ELR (cell line): Measurements from ENCODE around the gene OSER1.
"Not testable (repeated sequence)": the region's sequence is repeated elsewhere in the genome, so short reads cannot be mapped to it uniquely, and the experiment has no call there.

Experiments used
- DNase-seq: peaks from one replicate; pipeline ENCODE4 v3.0.0-alpha.2; 2015; ENCODE audit warnings: low read depth

Gene OSER1

GRCh38 chr20:44200983-44201382 is 9.6 kb downstream of the OSER1 start:
- no peak for DNase-seq

GRCh38 chr20:44200371-44200770 is 10.2 kb downstream of the OSER1 start:
- no peak for DNase-seq

DNA sequence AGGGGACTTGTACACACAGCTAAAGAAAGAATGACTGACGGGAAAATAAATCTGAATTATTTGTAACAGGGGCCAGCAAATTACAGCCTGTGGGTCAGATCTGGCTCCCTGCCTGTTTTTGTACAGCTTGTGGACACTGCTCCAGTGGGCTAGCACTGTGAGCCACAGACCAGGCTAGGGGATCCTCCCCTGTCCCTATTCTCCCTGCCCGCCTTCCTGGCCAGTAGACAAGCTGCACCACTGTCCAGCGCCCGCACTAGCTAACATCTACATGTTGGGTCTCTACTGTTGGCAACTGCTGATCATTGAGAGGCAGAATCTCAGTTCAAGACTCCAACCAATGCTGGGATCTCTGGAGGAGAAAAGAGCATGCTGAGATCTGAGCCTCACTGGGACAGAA is 10.7 kb downstream of the OSER1 start:
- DNase-seq = no peak

- DNase-seq = peak; percentile 34
Measured at GRCh38 chr20:44198872-44199271, 11.7 kb downstream of the OSER1 start.

- peak; percentile 61 for DNase-seq
Measured at GRCh38 chr20:44196271-44196670, 14.3 kb downstream of the OSER1 start.

GRCh38 chr20:44195605-44196004 is 15.0 kb downstream of the OSER1 start:
- DNase-seq = no peak

GRCh38 chr20:44193801-44194200 is 16.8 kb downstream of the OSER1 start:
- DNase-seq = no peak

DNA sequence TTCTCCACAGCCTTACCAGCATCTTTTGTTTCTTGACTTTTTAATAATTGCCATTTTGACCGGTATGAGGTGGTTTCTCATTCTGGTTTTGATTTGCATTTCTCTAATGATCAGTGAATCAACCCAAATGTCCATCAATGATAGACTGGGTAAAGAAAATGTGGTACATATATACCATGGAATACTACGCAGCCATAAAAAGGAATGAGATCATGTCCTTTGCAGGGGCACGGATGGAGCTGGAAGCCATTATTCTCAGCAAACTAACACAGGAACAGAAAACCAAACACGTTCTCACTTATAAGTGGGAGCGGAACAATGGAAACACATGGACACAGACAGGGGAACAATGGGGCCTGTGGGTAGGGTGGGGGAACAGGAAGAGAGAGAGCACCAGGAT is 18.9 kb downstream of the OSER1 start:
- not testable (repeated sequence) for DNase-seq

DNA sequence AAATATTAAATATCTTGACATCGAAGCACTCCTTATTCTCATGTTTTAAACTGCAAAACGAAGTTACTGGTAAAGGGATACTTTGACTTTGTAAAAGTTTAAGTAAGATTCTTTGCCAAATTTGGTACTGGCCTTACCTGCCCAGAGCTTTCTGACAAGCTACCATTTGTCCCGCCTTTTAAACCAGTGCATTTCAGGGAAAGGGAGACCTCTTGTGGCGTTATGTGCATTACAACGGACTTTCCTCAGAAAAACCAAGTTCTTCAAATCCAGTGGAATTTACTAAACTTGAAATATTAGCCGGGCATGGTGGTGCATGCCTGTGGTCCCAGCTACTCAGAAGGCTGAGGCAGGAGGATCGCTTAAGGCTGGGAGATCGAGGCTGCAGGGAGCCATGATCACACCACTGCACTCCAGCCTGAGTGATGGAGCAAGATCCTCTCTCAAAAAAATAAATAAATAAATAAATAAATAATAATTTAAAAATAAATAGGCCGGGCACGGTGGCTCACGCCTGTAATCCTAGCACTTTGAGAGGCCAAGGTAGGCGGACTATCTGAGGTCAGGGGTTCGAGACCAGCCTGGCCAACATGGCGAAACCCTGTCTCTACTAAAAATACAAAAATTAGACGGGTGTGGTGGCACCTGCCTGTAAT is 20.2 kb downstream of the OSER1 start:
- peak; percentile 88 for DNase-seq

DNA sequence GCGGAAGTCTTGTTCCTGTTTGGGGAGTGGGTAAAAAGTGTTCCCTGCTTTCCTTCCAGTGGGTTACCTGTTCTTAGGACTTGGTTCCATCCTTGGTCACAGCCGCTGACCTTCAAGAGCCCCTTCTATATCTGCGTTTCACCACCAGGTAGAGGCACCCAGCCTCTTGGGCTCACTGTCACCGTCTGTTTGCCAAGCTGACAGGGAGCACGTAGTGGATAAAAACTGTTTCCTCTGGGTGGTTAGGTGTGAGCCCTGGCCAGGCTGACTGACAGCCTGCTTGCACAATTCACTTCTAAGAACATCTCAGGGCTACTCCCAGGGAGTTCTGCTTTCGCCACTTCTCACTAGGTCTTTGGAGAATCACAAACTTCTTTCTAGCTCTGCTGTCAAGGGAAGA is 21.8 kb downstream of the OSER1 start:
- DNase-seq = no peak

DNA sequence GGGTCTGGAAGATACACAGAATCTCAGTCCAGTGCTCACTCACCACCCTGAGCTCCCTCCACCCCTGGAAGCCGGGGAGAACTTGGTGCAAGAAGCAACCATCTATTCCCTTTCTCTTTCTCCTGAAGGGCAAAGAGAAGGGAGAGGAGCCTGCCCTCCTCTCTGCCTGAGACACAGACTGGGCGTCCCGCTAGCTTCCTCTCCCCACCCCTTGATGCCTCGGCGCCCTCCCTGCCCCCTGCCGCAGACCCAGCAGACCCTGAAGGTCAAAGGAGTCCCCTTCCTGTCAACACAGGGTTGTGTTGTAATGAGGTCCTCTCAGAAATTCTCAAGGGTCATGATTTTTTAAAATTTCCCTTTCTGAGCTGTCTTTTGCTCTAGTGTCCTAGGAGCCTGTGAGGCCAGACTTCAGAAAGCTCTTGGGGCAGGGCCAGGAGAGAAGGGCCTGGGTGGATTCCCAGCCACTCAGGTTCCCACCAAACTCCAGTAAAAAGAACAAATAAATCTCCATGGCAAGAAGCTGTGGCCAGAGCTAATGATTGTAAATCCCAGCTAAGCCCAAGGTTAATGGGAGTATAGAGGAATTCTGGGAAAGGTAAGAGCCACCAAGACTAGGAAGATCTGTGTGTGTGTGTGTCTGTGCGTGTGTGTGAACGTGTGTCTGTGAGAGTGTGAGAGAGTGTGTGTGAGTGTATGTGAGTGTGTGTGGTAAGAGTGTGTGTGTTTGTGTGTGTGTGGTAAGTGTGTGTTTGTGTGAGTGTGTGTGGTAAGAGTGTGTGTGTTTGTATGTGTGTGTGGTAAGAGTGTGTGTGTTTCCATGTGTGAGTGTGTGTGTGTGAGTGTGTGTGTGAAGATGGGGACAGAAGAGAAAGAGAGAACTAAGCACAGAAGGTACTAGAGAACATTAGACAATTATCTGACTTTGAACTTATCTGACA is 22.5 kb downstream of the OSER1 start:
- DNase-seq = peak; percentile 70

- peak; percentile 98 for DNase-seq
Measured at GRCh38 chr20:44187054-44187771, 23.4 kb downstream of the OSER1 start, which contains the start of gene JPH2. Gene JPH2 (minus strand): TSS chr20:44187188. CDS start chr20:44186705, 483 bp downstream.

DNA sequence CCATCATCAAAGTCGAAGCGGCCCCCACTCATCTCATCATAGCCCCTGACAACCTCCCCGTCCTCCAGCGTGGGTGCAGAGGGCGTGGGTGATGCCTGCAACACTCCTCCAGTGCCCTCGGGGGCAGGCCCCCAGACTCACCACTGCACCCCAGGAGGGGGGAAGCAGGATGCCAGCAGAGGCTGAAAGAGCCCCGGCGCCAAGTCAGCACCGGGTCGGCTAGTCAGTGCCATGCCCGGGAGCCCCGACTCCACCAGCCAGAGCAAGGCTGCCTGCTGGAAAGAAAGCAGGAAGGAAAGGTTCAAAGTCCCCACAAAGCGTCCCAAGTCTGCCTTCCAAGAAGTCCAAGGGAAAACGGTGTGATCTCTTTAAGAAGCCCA is 23.9 kb downstream of the OSER1 start:
- DNase-seq = peak; percentile 48

DNA sequence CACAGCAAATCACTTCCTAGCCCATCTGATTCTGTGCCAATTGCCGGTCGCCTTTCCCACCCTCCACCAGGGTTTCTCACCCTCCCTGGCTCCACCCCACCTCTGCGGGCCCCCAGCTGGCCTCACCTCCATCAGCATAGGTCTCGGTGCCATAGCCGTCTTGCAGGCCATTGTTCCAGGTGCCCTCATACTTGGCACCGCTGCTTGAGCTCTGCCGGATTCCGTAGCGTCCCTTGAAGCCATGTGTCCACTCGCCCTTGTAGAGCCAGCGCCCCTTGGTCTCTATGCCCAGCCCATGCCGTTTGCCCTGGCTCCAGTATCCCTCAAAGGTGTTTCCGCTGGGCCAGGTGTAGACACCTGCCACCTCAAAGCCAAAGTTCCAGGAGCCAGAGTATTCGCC is 24.4 kb downstream of the OSER1 start:
- DNase-seq = no peak

- DNase-seq = no peak
Measured at GRCh38 chr20:44185574-44185973, 25.0 kb downstream of the OSER1 start.

GRCh38 chr20:44183282-44183681 is 27.3 kb downstream of the OSER1 start:
- no peak for DNase-seq

DNA sequence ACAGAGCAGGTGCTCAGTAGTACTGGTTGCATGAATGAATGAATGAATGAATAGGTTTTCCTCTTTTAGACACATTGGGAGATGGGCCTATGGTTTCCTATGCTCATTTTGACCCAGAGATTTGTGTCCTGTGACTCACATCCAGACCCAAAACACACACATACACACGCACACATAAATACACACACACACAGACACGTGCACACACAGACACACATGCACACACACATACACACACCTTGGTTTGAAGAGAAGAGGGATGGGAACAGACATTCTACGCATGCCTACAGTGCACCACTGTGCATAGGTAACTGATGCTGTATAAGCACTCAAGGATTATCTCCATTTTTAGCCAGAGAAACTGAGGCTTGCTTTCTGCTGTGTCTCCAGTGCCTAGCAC is 27.7 kb downstream of the OSER1 start:
- DNase-seq = no peak

DNA sequence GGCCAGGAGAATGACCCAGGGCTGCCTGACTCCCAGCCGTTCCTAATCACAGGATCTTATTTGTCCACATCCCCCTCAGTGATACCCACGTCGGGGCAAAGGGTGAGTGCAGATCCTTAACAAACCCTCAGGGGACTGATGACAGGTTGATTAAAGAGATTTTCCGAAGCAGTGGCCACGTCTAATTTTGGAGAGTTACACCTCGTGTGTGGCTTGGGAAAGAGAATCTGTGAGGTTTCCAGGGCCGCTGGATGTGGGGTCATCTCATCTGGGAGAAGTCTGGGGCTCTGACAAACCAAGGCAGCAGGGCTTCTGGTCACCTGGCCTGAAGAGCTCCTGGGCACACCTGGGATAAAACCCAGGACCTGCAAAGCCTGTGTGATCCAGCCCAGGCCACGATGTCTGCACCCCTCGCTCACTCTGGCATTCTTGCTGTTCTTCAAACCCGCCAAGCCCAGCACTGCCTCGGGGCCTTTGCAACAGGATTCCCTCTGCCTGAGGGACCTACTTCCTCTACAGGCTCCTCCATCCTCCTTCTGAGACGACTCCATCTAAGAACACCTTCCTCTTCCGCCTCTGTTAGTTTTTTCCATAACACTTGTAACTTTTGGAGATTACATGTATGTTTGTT is 28.3 kb downstream of the OSER1 start:
- DNase-seq = no peak

DNA sequence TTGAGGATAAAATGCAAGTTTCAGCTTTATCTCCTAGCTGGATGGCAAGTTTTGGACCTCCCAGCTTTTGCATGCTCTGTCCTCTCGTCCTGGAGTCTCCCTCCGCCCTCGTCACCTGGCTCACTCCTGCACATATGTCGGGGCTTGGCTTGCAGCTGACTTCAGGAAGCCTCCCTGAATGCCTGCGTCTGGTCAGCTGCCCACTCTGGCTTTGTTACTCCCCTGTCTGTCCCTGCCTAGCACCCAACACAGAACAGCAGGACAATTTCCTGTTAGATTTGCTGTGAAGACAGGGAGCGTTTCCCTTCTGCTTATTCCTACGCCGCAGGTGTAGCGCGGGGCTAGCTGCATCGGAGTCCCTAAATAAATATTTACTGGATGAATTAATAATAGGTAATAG is 29.0 kb downstream of the OSER1 start:
- DNase-seq = no peak

DNA sequence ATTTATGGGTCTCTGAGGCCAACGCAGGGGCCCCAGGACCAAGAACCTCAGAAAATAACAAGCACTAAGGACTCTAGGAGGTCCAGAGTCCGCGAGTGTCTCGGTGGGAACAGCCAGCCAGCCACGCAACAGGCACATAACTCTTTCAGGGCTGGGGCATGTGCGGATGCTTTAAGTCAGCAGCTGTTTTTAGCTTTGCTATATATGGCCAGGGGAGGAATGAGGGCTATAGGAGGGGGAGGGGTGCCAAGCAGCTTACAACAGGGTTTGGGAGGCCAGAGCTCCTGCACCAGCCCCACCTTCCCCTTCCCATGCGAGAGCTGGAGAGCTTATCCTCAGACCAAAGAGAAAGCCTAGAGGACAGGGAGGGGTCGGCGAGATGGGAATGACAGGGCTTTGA is 29.8 kb downstream of the OSER1 start:
- no peak for DNase-seq

DNA sequence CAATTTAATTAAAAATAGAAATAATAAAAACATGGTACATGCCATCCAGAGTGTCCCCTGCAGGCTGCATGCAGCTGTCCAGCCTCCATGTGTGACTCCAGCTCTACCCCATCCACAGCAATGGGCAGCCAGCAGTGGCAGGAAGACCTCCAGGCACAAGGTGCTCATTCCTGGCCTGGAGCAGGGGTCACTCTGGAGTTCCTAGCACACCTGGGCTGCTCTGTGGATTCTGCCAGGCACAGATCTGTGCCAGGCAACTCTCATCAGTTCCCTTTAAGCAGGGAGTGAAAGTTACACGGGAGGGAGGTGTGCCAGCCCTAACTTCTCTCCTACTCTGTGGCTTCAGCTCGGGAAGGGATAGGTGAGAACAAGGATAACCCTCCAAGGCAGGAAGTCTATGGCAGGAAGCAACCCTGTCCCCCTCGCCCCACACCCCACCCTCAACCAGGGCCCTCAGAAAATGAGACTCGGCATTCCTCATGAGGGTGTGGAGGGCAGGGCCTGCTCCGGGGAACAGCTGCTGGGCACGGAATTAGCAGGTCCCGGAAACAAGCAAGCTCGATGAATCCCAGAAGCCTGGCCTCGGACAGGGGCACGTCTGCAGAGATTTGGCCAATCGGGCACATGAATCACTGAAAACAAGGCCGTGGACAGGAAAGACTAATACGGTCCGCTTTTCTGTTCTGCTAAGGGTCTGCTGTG is 33.6 kb downstream of the OSER1 start:
- no peak for DNase-seq
